Neural cell (in vitro differentiated cells): ENCODE data around the gene MAST4. TPM values are rescaled to one million over a fixed set of nuclear protein-coding genes. Genes with fewer than 3 reads are reported as not detected.

Experiments
- H2AFZ ChIP-seq: fragments of 200-600, 300-800 bp; sonication (generic), shearing (Covaris generic); 2 replicates; pipeline ENCODE4 v1.6.0; 2014; ENCODE audit warnings: low read depth, mild to moderate bottlenecking, antibody characterized with exemption, low read length, moderate library complexity
- H3F3A ChIP-seq: fragments of 200-600 bp; shearing (Covaris generic); 2 replicates; pipeline ENCODE4 v1.6.1; 2016; ENCODE audit warnings: mild to moderate bottlenecking, moderate library complexity, mixed read lengths, antibody characterized with exemption, low read length; ENCODE audit not compliant: insufficient read depth, poor library complexity, severe bottlenecking
- H3K27ac ChIP-seq: fragments of 200-600, 300-800 bp; sonication (generic), shearing (Covaris generic); 2 replicates; pipeline ENCODE4 v1.5.1; 2014; ENCODE audit warnings: mild to moderate bottlenecking, low read length, moderate library complexity
- H3K27me3 ChIP-seq: fragments of 300-800, 200-600 bp; sonication (generic), shearing (Covaris generic); 2 replicates; pipeline ENCODE4 v1.6.0; 2014; ENCODE audit warnings: mild to moderate bottlenecking, low read depth, low read length, moderate library complexity; ENCODE audit not compliant: insufficient read depth
- H3K36me3 ChIP-seq: fragments of 300-800, 200-600 bp; sonication (generic), shearing (Covaris generic); 2 replicates; pipeline ENCODE4 v1.5.1; 2014; ENCODE audit warnings: mild to moderate bottlenecking, antibody characterized with exemption, low read length, moderate library complexity; ENCODE audit not compliant: insufficient read depth
- H3K4me2 ChIP-seq: fragments of 300-800, 200-600 bp; sonication (generic), shearing (Covaris generic); 2 replicates; pipeline ENCODE4 v1.6.0; 2014; ENCODE audit warnings: mild to moderate bottlenecking, low read length
- H3K4me3 ChIP-seq: fragments of 300-800, 200-600 bp; sonication (generic), shearing (Covaris generic); 2 replicates; pipeline ENCODE4 v1.5.1; 2014; ENCODE audit warnings: mild to moderate bottlenecking, low read length, moderate library complexity
- H3K79me2 ChIP-seq: fragments of 200-600 bp; shearing (Covaris generic); replicated peaks from 2 replicates; pipeline ENCODE4 v1.6.0; 2014; ENCODE audit warnings: mild to moderate bottlenecking, low read length, moderate library complexity; ENCODE audit not compliant: insufficient read depth
- H3K9ac ChIP-seq: fragments of 300-800, 200-600 bp; sonication (generic), shearing (Covaris generic); 2 replicates; pipeline ENCODE4 v1.6.1; 2016; ENCODE audit warnings: mild to moderate bottlenecking, low read length, mixed read lengths
- H3K9me2 ChIP-seq: fragments of 200-600 bp; shearing (Covaris generic); 2 replicates; pipeline ENCODE4 v1.6.1; 2016; ENCODE audit warnings: mild to moderate bottlenecking, low read length, mixed read lengths; ENCODE audit not compliant: insufficient read depth
- H3K9me3 ChIP-seq: fragments of 200-600, 300-800 bp; sonication (generic), shearing (Covaris generic); 2 replicates; pipeline ENCODE4 v1.6.1; 2016; ENCODE audit warnings: mild to moderate bottlenecking, mixed run types, low read length, moderate library complexity, mixed read lengths
- H4K20me1 ChIP-seq: fragments of 200-600 bp; shearing (Covaris generic); 2 replicates; pipeline ENCODE4 v1.6.1; 2016; ENCODE audit warnings: mild to moderate bottlenecking, mixed run types; ENCODE audit not compliant: insufficient read depth
- CTCF ChIP-seq: fragments of 450-650 bp; IDR thresholded peaks from 2 replicates; pipeline ENCODE4 v1.5.1; 2014; ENCODE audit warnings: antibody characterized with exemption, mild to moderate bottlenecking, moderate library complexity; ENCODE audit not compliant: poor library complexity, severe bottlenecking
- EP300 ChIP-seq: fragments of 450-650 bp; conservative IDR thresholded peaks from 2 replicates; pipeline ENCODE4 v1.6.1; 2014; ENCODE audit warnings: antibody characterized with exemption, mild to moderate bottlenecking, moderate library complexity; ENCODE audit not compliant: poor library complexity, severe bottlenecking
- EZH2 ChIP-seq: fragments of 200-600, 300-800 bp; shearing (Covaris generic), sonication (generic); IDR thresholded peaks from 2 replicates; pipeline ENCODE4 v1.6.1; 2014; ENCODE audit warnings: antibody characterized with exemption, low read length, borderline replicate concordance, mild to moderate bottlenecking; ENCODE audit not compliant: insufficient read depth, poor library complexity, severe bottlenecking
- MXI1 ChIP-seq: fragments of 450-650 bp; conservative IDR thresholded peaks from 2 replicates; pipeline ENCODE4 v1.6.1; 2014; ENCODE audit warnings: antibody characterized with exemption, mild to moderate bottlenecking; ENCODE audit not compliant: poor library complexity, severe bottlenecking
- POLR2AphosphoS5 ChIP-seq: IDR thresholded peaks from 2 replicates; pipeline ENCODE4 v1.6.1; 2012
- RAD21 ChIP-seq: fragments of 450-650 bp; conservative IDR thresholded peaks from 2 replicates; pipeline ENCODE4 v1.6.1; 2014; ENCODE audit warnings: antibody characterized with exemption, mild to moderate bottlenecking, moderate library complexity
- REST ChIP-seq: IDR thresholded peaks from 2 replicates; pipeline ENCODE4 v1.6.1; 2012; ENCODE audit warnings: borderline replicate concordance
- SMC3 ChIP-seq: fragments of 450-650 bp; conservative IDR thresholded peaks from 2 replicates; pipeline ENCODE4 v1.6.1; 2014; ENCODE audit warnings: antibody characterized with exemption, mild to moderate bottlenecking, moderate library complexity; ENCODE audit not compliant: poor library complexity
- TAF1 ChIP-seq: IDR thresholded peaks from 2 replicates; pipeline ENCODE4 v1.6.1; 2012; ENCODE audit warnings: low read depth
- polyA plus RNA-seq: library from polyadenylated mRNA; depleted of rRNA; stranded (reverse); fragments of >200 nt; gene quantifications from 2 replicates; pipeline ENCODE4 v1.2.3, GENCODE V29; 2014

The MAST4 gene
- polyA plus RNA-seq, 1 donor from 2014 or later = 2.3 TPM

GRCh38 chr5:66742896-66743247 lies 146.7 kb downstream of the MAST4 start:
- no peak overlapping the region for H3K27ac ChIP-seq
- no peaks in the 10 kb centered on the region for H3K36me3 ChIP-seq
- H3K9me3 ChIP-seq = no peaks in the 10 kb centered on the region

GRCh38 chr5:66743344-66743743 lies 147.2 kb downstream of the MAST4 start:
- no peak overlapping the region for H3K4me3 ChIP-seq
- H3K9ac ChIP-seq = no peak overlapping the region
- no peak for TF ChIP-seq CTCF

More at GRCh38 chr5:66742896-66743247, 146.7 kb downstream of the MAST4 start:
- Histone ChIP-seq H2AFZ (no peak overlapping the region), H3K27me3 (no peaks in the 10 kb centered on the region), H3F3A (no peaks in the 10 kb centered on the region), H3K4me3 (no peak overlapping the region), H3K9ac (no peak overlapping the region), H3K9me2 (no peaks in the 10 kb centered on the region), H3K4me2 (no peak overlapping the region), H3K79me2 (no peaks in the 10 kb centered on the region), H4K20me1 (no peaks in the 10 kb centered on the region)
- TF ChIP-seq MXI1 (no peak), EP300 (no peak), CTCF (no peak), REST (no peak), EZH2 (no peak), SMC3 (no peak), POLR2AphosphoS5 (no peak), TAF1 (no peak), RAD21 (no peak)

More at GRCh38 chr5:66743344-66743743, 147.2 kb downstream of the MAST4 start:
- H3K27ac ChIP-seq = no peak overlapping the region
- no peaks in the 10 kb centered on the region for H3K36me3 ChIP-seq
- H3K9me2 ChIP-seq = no peaks in the 10 kb centered on the region
- no peaks in the 10 kb centered on the region for H3F3A ChIP-seq
- no peak overlapping the region for H3K4me2 ChIP-seq
- H3K27me3 ChIP-seq = no peaks in the 10 kb centered on the region
- no peak overlapping the region for H2AFZ ChIP-seq
- no peaks in the 10 kb centered on the region for H3K9me3 ChIP-seq
- H4K20me1 ChIP-seq = no peaks in the 10 kb centered on the region
- no peaks in the 10 kb centered on the region for H3K79me2 ChIP-seq
